Uterine smooth muscle cell (primary cell): ENCODE measurements around the gene ZMYM2. TPM values are rescaled to one million over a fixed set of nuclear protein-coding genes. Genes with fewer than 3 reads are reported as not detected.

Experiments used
- total RNA-seq: library from RNA; depleted of rRNA; stranded (reverse); fragments of >200 nt; gene quantifications from 2 replicates; pipeline ENCODE4 v1.2.3, GENCODE V29; 2014

The ZMYM2 gene
- total RNA-seq: 43.4 and 55.7 TPM in 2 replicates

GRCh38 chr13:19958155-19959111 lies at the start of gene ZMYM2:
Gene ZMYM2 (plus strand): TSS chr13:19958727. CDS start chr13:19993073, 34,346 bp downstream.

Other genes starting within 250 kb of the ZMYM2 start
- gene PSPC1, start 175.8 kb upstream of the ZMYM2 start, total RNA-seq: 68.9 and 90.3 TPM in 2 replicates
- 14.4 and 15.9 TPM in 2 replicates for gene ZMYM5, start 95.1 kb upstream of the ZMYM2 start, total RNA-seq
- 0.44 and 0.87 TPM in 2 replicates for gene GJA3, start 202.3 kb downstream of the ZMYM2 start, total RNA-seq
- not detected in 2 replicates for gene GJB2, start 234.2 kb downstream of the ZMYM2 start, total RNA-seq